ENCODE measurements around the gene DPYSL5.

The DPYSL5 gene

DNA sequence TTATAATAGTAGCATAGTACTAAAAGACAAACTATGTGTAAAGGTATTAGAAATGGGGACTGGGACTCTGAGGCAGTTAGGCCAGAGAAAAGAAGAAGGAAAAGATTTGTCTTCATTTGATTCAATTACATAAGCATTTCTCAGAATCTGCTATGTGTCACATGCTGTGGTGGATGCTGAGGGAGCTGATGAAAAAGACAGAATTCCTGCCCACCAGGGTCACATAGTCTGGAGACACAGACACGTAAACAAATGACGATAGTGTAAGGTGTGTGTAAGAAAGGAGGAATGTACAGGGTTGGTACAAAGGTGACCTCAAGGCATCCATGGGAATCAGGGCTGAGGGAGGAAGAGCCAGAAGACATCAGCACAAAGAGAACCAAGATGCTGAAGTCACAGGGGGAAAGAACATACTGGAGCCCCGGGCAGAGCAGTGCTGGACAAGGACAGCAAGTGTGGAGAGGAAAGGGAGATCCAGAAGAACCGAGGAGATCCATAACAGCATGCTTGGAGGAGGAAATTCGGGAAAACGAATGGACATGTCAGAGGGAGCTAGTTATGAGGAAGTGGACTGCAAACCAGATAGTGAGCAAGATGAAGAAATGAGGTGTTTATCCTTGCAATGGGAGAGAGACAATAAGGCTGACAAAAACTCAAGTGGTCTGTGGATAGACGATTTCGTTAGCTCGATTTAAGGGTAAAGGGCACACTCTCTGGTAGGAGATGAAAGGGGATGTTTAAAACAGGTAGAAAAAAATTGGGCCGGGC is 121.3 kb downstream of the DPYSL5 start:
- no peak for DNase-seq (ENCODE audit: low spot score)

DNA sequence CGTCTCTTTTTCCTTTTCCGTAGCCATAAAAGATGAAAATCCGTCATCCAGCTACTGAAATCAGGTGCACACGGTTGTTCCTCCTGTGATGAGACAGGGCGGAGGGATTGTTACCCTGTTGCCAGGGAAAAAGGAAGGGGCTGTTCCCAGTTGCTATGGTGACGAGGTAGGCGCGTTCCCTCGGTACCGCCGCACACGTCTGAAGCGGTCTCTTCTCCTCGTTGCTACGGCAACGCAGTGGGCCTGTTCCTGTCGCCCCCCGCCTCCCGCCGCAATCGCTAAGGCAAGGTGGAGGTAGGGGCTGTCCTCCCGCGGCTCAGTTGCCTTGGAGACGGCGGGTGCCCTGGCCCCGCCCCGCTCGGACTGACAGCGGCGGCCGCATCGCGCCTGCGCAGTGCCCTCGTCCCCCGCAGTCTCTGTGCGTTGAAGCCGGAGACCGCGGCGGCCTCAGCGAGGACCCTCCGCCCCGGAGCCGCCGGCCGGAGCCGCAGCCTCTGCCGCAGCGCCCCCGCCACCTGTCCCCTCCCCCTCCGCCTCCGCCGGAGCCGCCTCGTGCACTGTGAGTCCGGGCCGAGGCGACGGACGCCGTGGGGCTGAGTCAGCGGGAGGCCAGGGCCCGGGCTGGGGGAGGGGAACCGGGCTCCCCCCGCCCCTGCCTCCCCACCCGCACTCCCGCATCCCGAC is 122.5 kb downstream of the DPYSL5 start, which contains the start of gene MAPRE3:
MAPRE3 (plus strand) TSS at position 394 of the 684 bp plus-strand sequence. CDS start 51,582 bp downstream, outside the sequence.
- peak; percentile 33 for DNase-seq (ENCODE audit: low spot score)

DNA sequence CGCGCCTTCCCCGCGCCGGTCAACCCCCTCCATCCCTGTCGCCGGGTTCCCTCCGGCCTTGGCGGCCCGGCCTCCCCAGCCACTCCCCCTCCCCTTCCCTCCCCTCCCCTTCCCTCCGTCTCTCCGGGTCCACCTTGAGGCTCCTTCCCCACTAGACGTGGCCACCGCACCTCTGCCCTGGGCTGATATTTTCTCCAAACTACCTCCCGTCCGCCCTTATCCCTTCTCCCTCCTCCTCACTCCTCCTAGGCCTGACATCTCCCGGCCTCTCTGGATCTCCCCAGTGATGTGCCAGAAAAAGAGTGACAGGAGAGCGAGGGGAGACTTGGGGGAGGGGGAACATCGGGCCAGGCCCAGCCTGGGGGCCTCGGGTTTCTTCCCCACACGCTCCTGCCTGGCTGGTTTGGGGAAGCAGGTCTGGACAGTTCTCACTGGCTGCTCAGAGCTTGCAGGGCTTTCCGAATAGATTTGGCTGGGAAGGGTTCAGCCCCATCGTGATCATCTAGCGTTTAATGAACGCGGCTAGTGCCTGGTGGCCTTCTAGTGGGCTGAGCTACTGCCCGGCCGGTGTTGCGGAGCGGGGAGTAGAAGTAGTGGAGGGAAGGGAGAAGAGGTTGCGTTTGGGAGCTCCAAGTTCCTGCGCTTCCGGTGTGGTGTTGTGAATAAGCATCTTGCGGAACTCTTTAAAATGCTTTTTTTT is 123.1 kb downstream of the DPYSL5 start:
- no peak for DNase-seq (ENCODE audit: low spot score)

DNA sequence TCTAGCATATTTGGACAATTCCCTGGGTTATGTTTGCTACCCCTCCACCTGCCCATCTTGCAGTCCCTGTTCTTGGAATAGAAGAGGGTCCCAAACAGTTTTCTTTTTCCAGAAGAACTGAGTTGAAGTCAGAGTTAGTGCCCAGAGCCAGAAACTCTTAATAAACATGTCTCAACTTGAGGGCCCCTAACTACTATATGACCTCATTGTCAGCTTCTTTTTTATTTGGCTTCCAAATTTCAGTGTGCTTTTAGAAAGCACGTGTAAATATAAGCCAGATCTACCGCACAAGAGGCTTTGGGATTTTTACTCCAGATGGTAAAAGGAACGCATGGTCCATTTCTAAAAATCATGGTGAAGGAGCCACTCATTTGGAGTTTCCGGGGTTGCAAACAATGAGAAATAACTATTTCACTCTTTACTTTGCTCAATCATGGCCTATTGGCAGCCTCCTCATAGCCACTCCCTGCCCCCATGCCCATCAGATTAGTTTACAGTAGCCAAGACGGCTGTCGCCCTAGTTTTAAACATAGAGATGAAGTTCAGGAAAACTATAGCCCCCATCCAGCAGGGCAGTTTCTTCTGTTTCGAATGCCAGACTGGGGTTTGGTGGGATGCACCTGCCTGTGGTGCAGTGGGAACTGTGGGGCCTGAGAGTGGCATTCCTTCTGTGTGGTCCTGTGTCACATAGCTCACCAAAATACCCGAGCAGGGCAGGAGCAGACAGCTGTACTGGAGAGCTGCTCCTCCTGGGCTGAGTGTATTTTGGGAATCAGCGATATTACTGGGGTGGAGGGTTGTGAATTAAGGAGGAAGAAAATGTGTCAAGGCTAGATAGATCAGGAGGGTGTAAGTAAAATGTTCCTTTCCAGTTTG is 124.2 kb downstream of the DPYSL5 start:
- no peak for DNase-seq (ENCODE audit: low spot score)

DNA sequence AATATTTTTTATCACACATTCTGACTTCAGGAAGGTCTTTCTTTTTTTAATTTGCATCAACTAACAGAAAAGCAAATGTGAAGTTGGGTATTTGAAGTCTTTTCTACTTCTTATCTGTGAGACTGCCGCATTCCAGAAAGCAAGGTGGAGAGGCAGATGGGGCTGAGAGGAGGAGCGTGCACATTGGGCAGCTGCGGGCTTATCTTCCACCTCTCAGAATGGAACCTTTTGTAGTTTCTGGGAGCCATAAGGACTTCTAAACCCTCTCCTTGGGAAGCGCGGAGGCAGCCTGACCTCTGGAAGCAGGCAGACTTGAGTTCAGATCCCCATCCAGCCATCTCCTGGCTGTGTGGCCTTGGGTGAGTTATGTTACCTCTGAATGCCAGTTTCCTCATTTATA is 126.4 kb downstream of the DPYSL5 start:
- DNase-seq (ENCODE audit: low spot score) = no peak

DNA sequence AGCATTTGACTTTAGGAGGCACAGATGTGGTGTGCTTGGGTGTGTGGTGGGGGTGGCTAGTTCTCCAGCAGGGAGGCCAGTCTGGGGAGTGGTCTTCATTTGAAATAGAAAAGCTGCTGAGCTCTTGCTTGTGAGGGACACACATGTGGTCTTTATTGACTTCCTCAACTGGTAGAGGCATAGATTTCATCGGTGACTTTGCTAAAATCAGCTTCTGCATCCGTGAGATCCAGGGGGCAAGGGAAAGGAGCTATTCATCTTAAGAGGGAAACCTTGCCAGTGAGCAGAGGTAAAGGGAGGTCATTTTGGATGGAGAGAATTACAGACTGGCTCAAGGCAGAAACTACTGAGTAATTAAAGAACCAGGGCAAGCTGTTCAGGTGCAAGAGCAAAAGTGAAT is 127.2 kb downstream of the DPYSL5 start:
- no peak for DNase-seq (ENCODE audit: low spot score)

DNA sequence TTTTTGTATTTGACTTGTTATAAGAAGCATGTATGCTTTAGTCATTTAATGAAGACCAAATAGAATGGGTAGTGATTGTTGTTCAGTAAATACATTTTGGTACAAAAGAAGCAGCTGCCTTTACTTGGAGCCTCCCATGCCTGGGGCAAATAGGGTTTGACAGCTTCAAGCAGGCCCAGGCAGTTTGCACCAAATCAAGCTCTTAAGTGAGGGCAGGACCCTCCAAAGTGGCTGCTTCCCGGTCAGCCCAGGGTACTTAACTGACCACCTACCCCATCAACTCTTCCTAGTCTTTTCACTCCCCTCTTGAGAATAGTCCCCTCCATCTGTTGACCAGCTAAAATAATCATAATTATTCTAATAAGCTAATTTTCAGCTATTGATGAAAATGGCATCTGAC is 127.7 kb downstream of the DPYSL5 start:
- no peak for DNase-seq (ENCODE audit: low spot score)

DNA sequence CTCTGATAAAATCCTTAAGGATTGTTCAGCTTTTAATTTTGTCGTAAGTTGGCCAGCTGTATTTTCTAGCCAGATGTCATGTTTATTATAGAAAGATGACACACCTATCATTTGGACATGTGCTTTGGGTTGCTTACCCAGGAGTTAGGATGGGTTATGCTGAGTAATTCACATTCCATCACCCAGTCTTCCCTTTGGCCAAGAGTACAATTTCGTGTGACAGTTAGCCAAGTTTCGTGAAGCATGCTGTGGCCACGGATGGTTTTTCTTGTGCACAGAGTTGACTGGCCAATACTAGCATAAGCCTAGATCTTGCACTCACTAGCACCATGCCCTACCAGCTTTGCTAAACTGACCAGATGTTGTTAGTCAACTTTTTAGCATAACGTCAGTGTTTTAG is 128.3 kb downstream of the DPYSL5 start:
- no peak for DNase-seq (ENCODE audit: low spot score)

DNA sequence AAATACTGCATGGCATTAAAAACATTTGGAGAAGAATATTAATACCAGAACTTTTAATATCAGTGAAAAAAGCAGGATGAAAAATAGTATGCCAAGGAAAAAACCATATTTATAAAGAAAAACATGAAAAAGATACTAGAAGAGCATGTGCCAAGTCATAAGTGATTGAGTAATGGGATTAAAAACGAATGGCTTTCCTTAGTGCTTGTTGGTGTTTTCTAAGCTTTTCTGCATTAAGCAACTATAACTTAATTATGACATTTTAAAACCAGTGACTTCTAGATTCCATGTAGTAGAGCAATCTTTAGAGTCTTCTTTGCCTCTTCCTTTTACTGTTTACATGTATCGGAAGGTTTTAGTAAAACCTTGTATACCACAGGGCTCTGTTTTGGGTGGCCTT is 129.1 kb downstream of the DPYSL5 start:
- no peak for DNase-seq (ENCODE audit: low spot score)

DNA sequence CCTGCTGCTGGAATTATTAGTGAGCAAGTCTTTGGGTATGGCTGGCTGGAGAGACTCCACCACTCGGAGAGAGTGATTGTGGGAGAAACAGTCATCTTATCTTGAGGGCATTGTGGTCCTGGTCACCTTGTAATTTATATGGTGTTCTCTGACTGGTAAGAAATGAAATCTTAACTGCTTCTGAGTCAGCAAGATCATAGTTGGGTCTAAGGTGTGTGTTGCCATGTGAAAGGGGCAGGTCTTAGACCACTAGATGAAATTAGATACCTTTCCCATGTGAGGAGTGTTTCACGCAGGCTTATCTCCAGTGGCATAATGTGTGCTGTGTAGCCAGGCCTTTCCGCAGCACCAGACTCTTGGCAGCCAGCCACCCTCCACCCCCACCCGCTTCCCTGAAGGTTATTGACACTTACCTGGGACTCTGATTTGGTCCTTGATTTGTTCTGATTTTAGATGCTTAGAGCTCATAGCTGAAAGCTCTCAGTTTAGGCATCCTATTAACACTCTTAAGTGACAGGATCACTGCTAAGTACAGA is 130.2 kb downstream of the DPYSL5 start:
- DNase-seq (ENCODE audit: low spot score) = no peak

DNA sequence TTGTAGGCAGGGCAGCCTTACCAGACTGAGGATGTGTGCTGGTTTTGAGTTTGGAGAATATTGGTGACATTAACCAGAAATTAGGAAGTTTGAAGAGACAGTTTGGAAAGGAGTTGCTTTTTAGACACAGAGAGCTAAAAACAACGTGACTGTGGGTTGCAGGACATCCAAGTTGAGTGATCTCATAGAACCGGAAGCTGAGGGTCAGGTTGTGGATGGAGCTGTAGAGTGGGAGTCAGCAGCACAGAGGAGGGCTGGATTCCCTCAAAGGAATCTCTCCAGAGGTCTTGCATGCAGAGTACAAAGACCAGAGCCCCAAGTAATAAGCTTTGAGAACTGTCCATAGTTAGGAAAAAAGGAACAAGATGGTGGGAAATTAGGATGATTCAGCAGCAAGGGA is 131.8 kb downstream of the DPYSL5 start:
- no peak for DNase-seq (ENCODE audit: low spot score)

DNA sequence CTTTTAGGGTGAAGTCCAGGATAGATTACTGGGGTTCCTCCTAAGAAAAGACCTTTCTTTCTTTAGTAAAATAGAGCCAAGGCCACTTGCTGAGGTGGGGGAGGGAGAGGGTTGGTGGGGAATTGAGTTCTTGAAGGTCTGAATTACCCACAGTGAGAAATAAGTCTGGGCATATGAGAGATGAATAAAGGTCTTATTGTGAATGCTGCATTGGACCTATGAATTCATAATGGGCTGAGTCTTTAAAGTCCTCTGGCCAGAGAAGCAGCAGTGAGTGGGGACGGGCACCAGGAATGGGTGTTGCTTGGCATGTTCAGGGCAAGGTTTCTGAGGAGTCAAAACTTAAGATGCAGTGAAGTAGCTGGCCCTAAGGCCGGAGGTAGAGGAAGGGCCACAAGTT is 133.0 kb downstream of the DPYSL5 start:
- DNase-seq (ENCODE audit: low spot score) = no peak

DNA sequence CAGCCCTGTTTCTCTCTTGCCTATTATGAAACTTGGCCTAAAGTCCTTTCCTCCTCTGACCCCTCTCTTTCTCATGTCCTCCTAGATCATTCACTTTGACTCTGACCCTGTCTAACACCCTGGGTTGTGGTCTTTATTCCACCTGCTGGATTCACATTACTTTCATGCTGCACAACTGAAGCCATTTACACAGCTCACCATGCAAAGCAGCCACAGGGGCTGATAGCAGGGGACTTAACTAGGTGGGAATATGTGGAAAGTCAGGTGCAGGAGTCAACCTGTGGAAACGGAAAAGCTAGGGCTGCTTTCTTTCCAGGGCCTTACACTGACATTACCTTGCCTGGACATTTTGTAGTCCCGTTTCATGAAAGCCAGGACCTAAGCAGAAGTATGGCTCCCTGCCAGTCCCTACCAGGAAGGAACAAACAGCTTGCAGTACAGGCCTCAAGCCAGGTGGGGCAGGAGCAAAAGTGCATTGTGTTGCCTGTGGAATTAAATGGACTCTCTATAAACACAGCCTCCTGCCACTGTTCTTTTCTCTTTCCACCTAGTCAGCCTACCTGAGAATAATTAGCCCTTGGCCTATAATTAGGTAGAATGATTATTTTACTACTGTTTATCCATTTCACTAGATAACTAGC is 134.3 kb downstream of the DPYSL5 start:
- DNase-seq (ENCODE audit: low spot score) = no peak

DNA sequence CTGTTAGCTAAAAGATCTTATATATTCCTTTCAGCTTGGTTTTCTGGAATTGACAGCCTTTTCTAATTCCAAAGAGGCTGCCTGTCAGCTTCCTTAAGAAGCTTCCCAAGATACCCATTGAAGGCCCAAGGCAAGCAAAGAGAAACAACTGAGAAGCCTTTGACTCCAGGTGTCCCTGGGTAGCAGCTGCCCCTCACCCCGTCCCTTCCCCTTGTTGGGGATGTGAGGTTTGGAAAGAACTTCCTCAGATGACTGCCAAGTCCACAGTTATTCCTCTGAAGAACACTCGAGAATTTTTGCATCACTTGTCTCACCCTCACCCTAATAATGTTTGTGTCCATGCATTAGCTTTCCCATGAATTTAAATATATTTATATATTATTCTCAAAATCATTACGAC is 135.8 kb downstream of the DPYSL5 start:
- DNase-seq (ENCODE audit: low spot score) = no peak

DNA sequence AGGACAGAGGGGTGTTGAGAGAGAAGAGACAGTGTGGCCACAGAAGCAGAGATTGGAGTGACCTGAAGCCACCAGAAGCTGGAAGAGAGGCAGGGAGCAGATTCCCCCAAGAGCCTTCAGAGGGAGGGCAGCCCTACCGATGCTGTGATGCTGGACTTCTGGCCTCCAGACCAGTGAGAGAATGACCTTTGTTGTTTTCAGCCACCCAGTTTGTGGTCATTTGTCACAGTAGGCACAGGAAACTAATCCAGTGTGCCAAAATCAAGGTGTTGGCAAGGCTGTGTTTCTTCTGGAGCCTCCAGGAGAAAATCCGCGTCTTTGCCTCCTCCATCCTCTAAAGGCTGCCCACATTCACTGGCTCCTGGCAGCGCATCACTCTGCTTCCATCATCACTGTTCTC is 137.9 kb downstream of the DPYSL5 start:
- DNase-seq (ENCODE audit: low spot score) = no peak

DNA sequence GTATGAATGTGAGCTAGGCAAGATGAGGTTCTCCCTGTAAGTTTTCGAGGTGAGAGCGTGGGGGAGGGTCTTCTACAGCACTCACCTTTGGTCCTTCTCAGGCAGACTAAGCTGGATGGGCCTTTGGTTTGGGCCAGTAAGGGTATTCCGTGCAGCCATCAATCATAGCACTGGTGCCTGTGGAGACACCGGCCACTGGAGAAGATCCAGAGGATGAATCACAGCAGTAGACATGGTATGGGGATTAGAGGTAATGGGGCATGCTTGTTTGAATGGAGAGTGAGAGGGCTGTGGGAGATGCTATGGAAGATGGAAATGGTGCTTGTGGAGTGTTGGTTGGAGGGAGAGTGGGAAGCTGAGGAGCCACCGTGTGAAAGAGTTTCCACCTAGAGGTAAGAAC is 138.6 kb downstream of the DPYSL5 start:
- no peak for DNase-seq (ENCODE audit: low spot score)

DNA sequence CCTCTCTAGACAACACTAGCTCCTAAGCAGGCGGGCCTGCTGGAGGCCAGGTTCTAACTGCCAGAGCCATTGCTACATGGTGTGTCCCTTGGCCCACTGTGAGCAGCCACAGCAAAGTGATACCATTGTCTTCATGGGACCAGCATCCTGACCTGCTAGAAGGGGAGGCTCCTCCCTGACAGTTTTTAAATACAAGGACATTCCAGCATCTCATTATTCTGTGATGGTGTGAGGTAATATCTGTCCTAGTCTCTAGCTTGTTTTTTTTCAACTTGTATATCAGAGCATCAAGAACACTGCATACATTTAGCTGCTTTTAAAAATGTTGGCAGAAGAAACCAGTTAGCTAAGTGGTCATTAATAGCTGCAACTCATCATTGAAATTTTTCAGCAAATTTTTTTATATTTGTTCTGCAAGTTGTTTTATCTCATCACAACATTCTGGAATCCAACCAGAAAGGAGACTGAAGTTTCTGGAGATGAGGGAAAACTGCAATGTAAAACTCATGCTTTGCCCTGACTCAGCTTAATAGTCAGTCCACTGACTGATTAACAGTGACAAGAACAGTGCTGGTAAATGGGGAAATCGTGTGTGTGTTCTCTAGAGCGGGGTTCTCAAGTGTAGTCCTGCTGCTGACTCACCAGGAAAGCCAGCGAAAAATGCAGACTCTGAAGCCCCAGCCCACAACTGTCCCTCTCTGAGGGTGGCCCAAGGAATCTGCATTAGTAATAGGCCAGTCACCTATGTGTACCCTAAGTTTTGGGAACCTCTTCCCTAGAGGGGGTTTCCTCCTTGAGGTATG is 140.3 kb downstream of the DPYSL5 start:
- DNase-seq (ENCODE audit: low spot score) = no peak

DNA sequence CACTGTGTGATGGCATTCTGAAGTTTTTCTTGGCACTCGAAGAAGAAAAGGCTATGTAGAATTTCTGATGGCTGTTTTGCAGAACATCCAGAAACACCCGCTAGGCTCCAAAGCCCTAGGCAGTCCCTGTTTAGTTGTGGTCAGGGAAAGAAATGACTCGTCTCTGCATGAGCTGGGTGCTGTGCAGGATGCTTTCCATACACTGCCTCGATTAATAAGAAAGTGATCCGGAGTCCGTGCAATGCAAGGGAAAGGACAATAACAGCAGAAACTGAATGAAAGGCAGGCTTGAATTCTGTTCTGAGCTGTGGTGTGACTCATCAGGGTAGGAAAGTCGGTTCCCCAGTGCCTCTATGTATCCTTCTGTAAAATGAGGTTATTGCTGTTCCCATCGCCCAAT is 141.2 kb downstream of the DPYSL5 start:
- no peak for DNase-seq (ENCODE audit: low spot score)

DNA sequence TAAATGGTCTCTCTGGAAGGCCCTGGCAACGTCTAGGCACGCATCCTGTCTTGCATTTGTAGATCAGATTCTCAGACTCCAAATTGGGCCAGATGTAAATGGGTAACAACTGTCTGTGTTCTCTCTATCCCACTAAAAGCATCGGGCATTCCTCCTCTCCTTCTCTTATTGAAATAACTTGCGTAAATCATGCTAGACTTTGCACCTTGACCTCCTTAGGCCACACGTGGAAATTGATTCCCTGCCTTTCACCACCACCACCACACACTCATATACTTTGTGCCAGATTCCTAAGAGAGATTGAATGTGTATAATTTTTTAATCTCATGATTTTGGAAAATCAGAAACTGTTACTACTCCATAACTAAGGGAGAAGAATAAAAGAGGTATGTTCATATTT is 143.8 kb downstream of the DPYSL5 start:
- no peak for DNase-seq (ENCODE audit: low spot score)

DNA sequence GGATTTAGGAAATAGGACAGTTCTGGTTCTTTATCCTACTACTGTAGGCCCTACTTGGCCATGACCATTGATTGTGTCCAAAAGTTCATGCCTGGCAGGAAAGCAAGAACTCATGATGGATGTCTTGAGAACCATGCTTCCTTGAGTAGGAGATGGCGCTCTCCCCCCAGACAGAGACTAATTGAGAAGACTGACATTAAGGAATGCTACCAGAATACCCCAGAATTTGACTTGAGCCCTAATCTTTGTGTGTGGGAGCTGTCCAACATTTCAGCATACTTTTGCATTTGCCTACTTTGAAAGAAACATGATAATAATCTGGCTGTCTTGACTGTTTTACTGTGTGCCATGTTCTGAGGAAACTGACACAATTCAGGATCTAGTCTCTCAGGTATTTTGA is 145.8 kb downstream of the DPYSL5 start:
- no peak for DNase-seq (ENCODE audit: low spot score)

DNA sequence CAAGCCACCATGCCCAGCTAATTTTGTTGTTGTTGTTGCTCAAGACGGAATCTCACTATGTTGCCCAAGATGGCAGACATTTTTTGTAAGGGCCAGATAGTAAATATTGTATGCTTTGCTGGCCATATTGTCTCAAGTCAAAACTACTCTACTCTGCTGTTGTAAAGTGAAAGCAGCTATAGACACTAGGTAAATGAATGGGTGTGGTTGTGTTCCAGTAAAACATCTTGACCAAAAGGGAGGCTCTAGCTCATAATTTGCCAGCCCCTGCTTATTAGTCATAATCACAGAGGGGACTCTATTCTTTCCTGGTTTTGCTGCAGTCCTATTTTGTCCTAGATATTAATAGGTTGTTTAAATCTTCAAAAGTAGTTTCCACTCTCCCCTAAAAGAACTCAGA is 147.1 kb downstream of the DPYSL5 start:
- DNase-seq (ENCODE audit: low spot score) = no peak

Data from kidney capillary endothelial cell (primary cell).